Renal cortical epithelial cell (primary cell): ENCODE results near the gene CTDSP1. TPM values are rescaled to one million over a fixed set of nuclear protein-coding genes. Genes with fewer than 3 reads are reported as not detected.

Experiments
- total RNA-seq: library from RNA; depleted of rRNA; stranded (reverse); fragments of >200 nt; gene quantifications from 2 replicates; pipeline ENCODE4 v1.2.3, GENCODE V29; 2014

The CTDSP1 gene
- total RNA-seq, 1 donor from 2014 or later, result 65.2 TPM

Other genes with a start within 250 kb of the CTDSP1 start
- not detected in 2 replicates for gene CXCR1, start 232.9 kb upstream of the CTDSP1 start, total RNA-seq
- 374 and 520 TPM in 2 replicates for gene ARPC2, start 182.7 kb upstream of the CTDSP1 start, total RNA-seq
- 0.65 TPM in 1 of 2 replicates, not detected in the other for gene GPBAR1, start 138.9 kb upstream of the CTDSP1 start, total RNA-seq
- gene AAMP, start 129.7 kb upstream of the CTDSP1 start, total RNA-seq, result 144 and 167 TPM in 2 replicates
- gene PNKD, start 129.3 kb upstream of the CTDSP1 start, total RNA-seq, result 37.2 and 74.1 TPM in 2 replicates
- gene TMBIM1, start 107.4 kb upstream of the CTDSP1 start, total RNA-seq, result 165 and 404 TPM in 2 replicates
- gene CATIP, start 43.0 kb upstream of the CTDSP1 start, total RNA-seq, result 0.65 TPM in 1 of 2 replicates, not detected in the other
- gene SLC11A1, start 17.6 kb upstream of the CTDSP1 start, total RNA-seq, result 0.05 TPM in 1 of 2 replicates, not detected in the other
- 0.05 TPM in 1 of 2 replicates, not detected in the other for gene VIL1, start 19.3 kb downstream of the CTDSP1 start, total RNA-seq
- 9.2 and 12.2 TPM in 2 replicates for gene USP37, start 168.5 kb downstream of the CTDSP1 start, total RNA-seq
- gene CNOT9, start 169.0 kb downstream of the CTDSP1 start, total RNA-seq, result 29.4 and 43.9 TPM in 2 replicates
- 2.9 and 3.0 TPM in 2 replicates for gene PLCD4, start 208.0 kb downstream of the CTDSP1 start, total RNA-seq